DMS153 treated with DMSO at 0.1 percent for 48 hours (cell line): ENCODE measurements around the gene CDR2.
"Not testable (repeated sequence)": the region's sequence is repeated elsewhere in the genome, so short reads cannot be mapped to it uniquely, and the experiment has no call there.

ENCODE experiments used
- DNase-seq: peaks from one replicate; lab custom pipeline; 2025; ENCODE audit not compliant: unreplicated experiment; lab: John Stamatoyannopoulos, UW

The CDR2 gene

DNA sequence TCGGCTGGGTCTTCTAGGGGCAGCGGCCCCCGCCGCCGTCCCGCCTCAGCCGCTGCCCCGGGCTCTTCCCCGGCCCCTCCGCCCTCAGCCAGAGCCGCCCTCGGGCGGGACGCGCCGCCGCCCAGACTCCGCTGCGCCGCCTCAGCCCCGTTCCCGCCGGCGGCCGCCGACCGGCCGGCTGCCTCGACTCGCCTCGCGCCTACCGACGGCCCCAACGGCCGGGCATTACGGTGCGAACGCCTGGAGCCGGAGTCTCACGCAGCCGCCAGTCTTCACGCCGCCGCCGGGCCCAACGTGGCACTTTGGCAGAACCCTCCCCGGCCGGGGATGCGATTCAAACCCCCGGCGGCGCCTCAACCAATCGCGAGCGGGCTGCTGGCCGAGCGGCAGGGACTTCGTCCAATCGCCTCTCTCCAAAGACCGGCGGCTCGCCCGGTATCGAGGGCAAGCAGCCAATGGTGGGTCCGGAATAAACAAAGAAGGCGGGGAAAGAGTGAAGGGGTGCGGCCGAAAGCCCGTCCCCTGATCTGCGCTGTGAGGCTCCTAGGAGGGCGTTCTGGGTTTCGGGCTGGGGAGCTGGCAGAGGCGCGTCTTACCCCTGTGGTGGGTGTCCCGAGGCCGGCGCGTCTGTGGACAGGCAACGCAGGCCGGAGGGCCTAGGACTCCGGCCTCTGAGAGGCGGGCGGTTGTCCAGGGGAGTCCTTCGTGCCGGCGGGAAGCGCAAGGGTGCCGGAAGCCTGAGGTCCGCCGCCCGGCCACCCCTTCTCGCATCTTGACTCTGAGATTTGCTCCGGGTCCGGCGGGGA lies at the start of gene CDR2:
TSS of gene CDR2 (minus strand) at position 309 of the 806 bp plus-strand sequence. CDS start 310 bp downstream, outside the sequence.
- peak; percentile 90 for DNase-seq

DNA sequence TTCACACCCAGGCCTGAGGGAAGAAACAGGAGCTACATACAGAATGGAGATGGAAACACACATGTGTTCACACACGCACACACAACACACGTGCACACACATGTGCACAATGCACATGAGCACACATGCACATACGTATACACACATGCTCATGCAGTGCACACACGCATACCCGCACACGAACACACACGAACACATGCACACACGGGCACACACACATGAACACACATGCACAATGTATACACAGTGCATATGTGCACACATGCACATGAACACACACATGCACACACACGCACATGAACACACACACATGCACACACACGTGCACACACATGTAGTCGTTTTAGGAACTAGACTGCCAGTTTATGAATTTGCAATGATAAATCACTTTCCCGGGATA lies 49.3 kb upstream of the CDR2 start:
- DNase-seq: no peak

DNA sequence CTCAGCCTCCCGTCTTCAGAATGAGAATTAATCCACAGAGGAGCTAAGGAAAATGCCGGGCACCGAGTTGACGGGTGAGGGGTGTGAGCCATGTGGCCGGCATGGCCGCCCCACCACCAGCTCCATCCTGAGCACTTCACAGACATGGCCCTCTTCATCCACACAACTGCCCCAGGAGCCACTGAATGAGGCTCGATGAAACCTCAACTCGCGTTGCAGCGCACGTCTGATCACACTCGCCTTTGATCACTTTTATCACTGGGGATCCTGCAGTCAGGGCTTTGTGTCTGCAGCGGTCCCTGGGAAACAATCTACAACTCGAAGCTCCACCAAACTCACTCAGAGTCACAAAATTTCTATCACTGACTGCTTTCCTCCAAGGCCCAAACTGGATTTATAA lies 46.7 kb upstream of the CDR2 start:
- DNase-seq: no peak

DNA sequence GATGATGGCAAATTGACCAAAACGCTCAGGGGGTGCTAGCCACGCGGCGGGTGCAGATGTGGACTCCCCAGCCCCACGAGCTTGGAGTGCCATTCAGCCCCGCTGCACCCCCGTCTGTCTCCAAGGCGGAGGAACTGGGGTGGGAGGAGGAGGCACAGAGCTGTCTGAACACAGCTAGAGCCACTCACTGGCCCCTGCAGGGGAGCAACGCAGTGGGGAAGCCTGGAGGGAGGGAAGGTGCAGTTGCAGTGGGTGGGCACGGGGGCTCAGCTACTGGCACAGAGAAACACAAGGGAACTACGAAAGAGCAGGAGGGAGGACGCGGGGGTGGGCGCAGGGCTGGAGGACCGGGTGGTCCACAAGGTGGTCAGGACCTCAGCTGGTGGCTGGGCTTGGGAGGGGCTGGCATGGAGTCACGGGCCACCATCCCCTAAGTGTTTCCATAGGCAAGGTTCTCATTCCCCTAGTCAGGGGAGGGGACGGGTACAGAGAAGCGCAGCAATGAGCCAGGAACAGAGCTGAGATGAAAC lies 46.3 kb upstream of the CDR2 start:
- no peak for DNase-seq

DNA sequence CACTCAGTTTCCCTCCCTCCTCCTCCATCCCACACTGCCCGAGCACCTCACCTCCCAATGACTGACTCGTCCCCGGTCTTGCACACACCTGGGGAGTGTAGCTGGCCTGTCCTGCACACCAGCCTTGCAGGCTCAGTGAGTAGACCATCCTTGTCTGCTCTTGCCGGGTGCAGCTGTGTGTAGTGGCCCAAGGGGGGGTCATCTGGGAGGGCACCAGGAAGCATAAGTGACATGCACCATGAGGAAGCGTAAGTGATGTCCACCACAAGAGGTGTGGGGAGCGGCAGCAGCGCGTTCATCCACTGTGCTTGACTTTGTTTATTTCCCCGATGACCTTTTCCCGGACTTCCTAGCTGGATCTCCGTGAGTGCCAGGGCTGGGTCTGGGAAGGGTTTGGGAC lies 45.5 kb upstream of the CDR2 start:
- no peak for DNase-seq

DNA sequence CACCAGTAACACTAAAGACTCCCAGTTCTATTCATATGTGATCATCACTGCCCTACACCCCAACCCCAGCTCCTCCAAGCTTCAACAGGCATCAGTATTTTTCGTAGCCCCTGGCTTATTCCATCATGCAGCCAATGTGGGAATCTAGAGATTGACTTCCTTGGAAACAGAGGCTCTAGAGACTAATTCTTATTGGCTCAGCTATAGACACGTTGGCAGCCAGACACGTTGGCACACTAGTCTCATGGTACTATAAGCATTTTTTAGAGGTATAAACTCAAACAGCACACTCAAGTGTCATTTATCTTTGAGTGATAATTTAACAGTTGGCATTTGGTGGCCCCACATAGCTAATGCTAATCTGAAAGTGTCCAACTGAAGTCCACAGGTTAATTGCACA lies 44.4 kb upstream of the CDR2 start:
- DNase-seq: no peak

DNA sequence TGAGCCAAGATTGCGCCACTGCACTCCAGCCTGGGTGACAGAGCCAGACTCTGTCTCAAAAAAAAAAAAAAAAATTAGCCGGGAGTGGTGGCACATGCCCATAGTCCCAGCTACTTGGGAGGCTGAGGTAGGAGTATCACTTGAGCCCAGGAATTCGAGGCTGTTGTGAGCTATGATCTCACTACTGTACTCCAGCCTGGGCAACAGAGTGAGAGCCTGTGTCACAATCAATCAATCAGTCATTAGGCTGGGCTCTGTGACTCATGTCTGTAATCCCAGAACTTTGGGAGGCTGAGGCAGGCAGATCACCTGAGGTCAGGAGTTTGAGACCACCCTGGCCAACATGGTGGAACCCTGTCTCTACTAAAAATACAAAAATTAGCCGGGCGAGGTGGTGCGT lies 43.4 kb upstream of the CDR2 start:
- not testable (repeated sequence) for DNase-seq

DNA sequence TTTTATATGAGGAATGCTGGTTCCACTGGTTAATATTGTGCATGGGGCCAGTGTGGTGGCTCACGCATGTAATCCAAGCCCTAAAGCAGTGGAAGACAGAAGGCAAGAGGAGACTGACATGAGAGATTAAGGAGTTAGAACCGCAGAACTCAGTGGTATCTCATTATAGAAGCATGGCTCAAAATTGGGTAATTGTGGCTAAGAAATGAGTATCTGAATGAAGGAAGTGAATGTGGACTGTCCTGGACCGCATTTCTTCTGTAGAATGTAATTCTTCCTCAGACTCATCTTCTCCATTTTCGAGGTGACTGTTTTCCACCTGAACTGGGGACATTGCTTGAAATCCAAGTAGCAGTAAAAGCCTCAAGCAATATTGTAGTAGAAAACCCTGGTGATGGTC lies 42.6 kb upstream of the CDR2 start:
- DNase-seq: no peak

DNA sequence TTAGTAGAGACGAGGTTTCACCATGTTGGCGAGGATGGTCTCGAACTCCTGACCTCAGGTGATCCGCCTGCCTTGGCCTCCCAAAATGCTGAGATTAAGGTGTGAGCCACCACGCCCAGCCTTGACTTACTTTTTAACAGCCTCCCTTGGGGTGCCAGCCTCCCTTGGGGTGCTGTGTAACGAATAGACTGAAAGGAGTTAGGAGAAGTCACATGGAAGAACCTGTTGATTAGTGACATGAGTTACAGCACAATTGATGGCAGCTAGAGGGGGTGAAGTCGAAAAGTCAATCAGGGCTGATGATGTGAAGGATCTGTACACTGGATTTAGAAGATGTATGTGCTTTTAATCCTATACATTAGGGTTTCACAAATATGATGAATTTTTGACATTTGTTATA lies 39.4 kb upstream of the CDR2 start:
- DNase-seq: no peak

DNA sequence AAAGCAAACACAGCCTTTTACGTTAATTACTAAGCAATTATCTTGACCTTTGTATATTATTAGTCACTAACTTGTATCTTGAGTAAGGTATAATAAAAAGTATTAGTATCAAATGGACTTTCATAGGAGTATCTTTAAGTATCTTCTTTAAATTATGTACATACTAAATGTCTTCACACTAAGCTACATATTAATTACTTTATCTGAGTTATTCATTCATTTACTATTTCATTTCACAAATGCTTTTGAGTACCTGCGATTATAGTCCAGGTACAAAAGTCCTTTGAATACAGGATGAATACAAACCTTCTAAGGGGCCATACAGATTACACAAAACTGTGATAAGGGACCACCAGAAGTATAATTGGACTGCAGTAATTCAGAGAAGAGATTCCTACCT lies 33.1 kb upstream of the CDR2 start:
- DNase-seq: no peak

DNA sequence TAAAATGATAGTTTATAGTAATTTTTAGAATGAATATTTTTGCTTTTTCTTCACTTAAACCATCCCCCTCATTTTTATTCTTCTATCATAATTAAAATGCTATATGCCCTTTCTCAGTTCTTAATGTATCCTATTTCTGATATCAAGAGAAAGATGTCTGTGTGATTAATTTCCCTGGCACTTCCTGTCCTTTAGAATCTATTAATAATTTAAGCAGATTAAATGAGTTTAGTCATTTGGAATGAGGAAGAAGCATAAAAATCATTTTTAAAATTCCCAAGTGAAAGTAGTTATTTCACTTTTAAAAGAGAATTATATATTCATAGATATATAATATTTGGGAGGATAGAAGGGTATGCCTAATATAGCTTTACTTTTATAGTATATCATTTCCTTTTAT lies 27.8 kb upstream of the CDR2 start:
- DNase-seq: no peak

DNA sequence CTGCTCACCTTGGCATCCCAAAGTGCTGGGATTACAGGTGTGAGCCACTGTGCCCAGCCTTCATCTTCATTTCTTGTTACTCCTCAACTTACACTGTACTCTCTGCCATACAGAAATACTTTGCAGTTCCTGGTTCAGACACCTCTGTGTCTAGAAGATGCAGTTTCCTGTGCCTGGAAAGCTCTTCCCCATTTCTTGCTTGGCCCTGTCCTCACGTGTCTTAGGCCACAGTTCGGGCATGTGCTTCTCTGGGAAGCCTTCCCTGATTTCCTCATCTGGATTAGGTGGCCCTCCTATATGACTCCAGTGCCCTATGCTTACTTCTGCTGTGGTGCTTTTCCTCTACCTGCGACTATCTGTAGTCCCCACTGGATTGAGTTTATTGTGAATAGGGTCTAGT lies 26.5 kb upstream of the CDR2 start:
- DNase-seq: no peak

DNA sequence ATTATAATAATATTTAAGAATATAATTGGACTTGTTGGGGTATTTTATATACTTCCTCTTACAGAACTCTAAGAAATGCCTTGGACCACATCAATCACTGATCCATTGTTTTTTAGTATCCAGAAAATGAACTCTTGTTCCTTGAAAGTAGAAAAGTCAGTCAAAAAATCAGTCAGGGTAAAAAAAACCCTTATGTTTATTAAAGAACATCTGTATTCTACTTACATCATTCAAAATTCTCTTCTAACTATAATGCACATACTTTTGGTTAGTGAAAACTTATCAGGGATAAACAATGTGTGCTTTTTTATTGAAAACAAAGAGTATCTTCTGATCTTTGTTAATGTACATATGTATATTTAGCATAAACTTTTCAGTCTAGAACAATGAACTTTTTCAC lies 23.5 kb upstream of the CDR2 start:
- DNase-seq: no peak

DNA sequence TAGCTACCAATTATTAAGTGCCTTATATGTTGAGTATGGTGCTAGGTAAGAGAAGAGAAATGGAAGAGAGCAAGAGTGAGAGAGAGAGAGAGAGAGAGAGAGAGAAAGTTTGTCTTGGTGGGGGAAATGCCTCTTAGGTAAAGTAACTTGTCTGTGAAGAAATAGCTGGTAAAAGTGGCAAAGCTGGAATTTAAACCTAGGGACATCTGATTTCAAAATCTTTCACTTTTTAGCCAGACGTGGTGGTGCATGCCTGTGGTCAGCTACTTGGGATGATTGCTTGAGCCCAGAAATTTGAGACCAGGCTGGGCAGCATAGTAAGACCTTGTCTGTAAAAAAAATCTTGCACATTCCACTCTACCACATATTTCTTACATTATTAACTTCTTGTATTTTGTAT lies 23.0 kb upstream of the CDR2 start:
- no peak for DNase-seq

DNA sequence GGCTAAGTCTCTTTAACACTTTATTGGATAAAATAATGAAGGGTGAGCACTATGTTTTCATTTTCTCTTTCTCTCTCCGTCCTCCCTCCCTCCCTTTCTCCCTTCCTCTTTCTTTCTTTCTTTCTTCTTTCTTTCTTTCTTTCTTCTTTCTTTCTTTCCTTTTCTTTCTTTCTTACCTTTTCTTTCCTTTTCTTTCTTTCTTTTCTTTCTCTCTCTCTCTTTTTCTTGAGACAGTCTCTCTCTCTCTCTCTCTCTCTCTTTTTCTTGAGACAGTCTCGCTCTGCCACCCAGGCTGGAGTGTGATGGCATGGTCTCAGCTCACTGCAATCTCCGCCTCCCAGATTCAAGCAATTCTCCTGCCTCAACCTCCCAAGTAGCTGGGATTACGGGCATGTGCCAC lies 21.5 kb upstream of the CDR2 start:
- DNase-seq: no peak

DNA sequence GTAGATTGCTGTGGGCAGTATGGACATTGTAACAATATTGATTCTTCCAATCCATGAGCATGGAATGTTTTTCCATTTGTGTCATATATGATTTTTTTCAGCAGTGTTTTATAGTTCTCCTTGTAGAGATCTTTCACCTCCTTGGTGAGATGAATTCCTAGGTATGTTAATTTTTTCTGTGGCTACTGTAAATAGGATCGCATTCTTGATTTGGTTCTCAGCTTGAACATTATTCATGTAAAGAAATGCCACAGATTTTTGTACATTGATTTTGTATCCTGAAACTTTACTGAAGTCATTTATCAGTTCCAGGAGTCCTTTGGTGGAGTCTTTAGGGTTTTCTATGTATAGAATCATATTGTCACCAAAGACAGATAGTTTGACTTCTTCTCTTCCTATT lies 19.7 kb upstream of the CDR2 start:
- DNase-seq: no peak

DNA sequence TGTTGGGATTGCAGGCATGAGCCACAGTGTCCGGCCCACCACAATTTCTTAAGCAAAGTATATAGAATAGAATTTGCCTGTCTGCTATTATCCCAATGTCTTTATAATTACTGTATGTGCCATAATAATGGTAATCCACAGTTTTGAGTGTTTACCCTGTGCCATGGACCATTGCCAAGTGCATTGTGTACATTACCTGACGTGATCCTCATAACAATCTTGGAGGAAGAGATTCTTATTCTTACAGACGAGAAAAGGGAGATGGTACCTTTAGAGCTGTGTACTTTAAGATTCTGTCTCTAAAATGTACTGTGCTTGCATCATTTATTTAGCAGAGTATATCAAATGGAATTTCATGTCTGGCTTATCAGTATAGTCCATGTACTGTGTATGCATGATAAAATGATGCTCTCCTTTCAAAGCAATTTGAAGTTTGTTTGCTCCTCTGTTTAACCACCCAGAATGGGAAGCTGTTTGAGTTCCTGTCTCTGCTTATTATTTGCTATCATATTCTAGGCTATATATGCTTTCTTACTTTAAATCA lies 13.8 kb upstream of the CDR2 start:
- DNase-seq: no peak

DNA sequence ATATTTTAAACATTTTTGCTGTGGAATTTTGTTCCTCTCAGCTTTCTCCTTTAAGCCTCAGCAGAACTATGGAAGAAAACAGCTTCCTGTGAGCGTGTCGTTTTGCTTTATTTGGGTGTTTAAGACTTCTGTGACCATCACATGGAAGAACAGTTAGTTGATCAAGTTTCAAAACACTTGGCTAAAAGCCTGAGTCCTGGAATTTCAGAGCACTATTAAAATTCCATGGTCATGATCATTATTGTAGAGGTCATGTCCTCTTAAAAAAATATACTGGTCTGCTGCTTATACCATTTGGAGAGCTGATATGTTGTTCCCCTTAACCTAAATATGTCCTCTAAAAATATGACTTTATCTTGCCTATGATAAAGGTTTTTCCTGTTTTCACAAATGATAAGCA lies 12.6 kb upstream of the CDR2 start:
- no peak for DNase-seq

DNA sequence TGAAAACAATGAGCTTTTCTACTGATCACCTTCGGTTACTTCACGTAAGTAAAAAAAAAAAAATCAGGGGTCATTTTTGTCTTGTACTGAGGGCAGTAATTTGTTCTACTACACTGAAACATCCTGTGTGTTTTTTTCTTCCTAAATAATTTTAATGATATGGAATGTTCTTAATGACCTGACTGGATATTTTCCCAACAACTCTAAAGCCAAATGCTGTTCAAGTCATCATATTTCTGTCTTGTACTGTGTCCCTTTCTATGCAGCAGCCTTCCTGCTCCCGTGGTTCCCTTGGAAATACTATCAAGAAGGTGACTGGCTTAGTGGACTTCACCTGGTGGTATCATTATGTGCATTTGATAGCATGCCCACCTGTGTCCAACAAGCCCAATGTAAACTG lies 10.8 kb upstream of the CDR2 start:
- DNase-seq: no peak

DNA sequence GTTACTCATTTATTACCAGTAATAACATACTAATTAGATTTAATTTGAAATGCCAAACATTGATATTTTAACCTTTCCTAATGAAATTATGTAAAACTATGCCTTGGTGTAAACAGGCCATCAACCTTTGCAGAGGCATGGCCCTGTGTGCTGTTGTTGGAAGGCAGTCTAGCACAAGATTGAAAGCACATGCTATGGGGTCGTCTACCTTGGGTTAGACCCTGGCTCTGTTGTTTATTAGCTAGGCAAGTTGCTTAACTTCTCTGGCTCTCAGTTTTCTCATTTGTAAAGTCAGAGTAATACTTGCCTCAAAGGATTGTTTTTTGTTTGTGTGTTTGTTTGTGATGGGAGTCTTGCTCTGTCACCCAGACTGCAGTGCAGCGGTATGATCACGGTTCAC lies 9.4 kb upstream of the CDR2 start:
- DNase-seq: no peak

DNA sequence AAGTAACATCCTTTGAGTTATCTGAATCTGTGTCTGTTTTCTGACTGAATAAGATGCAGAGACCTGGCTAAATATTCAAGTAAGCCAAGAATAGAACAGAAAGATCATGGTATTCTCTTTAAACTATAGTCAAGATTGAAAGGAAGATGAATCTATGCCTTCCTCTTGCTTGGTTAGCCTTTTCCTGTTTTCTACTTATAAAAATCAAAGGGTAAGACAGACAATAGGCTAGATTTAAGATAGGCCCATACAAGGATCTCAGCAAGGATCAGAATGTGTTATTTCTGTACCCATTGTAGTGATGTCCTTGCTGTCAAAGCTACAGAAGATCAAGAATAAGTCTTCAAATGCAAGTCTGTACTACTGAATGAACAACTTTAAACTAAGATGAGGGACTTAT lies 7.0 kb upstream of the CDR2 start:
- DNase-seq: no peak

DNA sequence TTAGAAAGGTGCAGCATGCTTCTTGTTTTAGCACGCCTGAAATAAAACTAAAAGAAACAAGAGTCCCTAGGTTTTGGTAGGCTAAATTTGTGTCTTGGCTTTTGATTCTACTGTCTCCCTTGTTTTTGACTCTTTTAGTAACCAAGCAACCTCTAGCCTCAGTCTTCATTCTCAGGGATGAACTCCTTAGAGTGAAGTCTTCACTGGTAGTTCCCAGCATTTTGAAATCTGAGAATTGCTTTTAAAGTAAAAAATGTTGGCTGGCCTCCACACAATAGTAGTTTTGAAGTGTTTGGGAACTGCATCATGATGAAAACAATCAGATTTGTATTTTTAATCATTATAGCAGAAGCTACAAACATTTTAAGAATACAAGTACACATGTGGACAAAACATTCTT lies 6.1 kb upstream of the CDR2 start:
- DNase-seq: no peak

DNA sequence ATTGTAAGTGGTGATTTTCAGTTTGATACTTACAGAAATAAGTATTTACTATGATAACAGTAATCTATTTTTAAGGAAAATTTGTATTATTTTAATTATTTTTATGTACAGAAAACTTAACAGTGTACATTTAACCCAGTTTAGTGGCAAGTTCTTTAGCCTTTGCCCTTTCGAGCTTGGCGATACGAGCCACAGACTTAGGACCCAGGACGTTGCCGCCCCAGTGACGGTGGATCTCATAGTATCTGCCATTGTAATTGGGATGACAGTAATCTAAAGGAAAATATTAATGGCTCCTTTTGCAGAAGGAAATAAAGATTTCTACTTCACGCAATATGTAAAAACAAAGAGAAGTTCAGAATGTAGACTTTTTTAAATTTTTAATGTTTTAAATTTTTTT lies 5.2 kb upstream of the CDR2 start:
- no peak for DNase-seq
